ENCODE data around the gene TMEM235.

Gene TMEM235

DNA sequence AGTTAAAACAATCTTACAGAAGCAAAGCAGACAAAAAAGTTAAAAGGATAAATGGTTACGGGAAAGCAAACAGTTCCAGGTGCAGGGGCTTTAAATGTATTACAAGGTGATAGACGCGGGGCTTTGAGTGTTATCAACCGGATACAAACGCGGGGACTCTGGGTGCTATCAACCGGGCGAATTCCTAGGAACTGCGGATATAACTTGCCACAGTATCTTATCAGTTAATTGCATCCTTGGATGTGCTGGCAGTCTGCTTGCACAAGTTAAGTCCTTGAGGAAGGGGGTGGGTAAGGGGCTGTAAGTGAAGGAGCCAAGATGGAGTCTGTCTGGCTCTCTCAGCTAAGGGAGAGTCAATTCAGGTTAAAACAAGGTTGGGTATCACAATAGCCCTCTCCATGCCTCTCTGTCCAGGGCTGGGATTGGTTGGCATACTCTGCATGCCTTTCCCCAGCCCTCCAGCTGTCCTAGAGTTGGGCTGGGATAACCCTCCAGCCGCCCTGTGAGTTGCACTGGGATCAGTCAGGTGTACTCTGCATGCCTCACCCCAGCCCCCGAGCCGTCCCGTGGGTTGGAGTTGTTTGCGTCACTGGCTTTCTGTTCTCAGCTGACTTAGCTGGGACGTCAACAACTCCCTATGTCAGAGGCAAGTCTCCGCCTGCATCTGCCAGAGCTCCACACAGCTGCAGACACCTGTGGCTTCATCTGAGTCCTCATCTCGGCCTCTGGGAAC lies 40.9 kb downstream of the TMEM235 start:
- peak; percentile 88 for DNase-seq (ENCODE audit: low read depth)

DNA sequence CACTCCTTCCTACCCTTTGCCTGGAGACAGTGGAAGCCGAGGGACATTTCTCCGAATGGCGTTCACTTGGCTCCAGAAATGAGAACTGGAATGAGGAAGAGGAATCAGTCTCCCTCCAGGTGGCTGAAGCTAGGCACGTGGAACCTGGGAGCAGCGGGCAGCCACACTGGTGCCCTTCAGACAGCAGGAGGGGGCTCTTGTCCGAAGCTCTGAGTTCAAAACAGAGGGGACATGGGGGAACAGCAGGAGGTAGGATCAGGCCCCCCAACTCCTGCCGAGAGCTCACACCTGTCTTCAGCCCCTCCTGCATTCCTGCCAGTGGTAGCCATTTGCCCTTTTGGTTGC lies 41.5 kb downstream of the TMEM235 start:
- no peak for DNase-seq (ENCODE audit: low read depth)

DNA sequence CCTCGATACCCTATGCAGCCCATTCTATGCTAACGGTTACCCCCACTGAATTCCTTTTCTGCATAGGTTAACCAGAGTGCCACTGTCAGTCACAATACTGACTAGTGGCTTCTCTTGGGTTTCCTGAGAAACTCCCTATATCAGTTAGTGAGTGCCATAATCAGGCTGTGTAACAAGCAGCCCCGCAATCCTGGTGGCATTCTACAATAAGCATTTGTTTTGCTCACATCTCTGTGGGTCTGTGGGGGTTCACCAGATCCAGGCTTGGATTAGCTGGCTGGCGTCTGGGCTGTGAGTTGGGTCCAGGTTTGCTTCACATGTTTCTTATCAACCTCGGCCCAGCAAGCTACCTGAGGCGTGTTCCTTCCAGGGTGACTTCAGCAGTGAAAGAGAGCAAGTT lies 42.4 kb downstream of the TMEM235 start:
- no peak for DNase-seq (ENCODE audit: low read depth)

DNA sequence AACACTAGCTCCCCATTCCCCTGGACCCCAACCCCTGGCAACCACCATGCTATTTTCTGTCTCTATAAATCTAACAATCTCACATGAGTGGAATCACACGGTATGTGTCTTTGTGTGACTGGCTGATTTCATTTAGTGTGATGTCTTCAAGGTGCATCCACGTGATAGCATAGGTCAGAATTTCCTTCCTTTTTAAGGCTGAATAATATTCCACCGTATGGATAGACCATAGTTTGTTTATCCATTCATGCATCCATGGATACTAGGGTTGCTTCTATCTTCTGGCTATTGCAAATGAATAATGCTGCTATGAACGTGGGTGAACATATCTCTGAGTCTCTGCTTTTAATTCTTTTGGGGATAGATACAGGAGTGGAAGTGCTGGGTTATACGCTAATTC lies 43.9 kb downstream of the TMEM235 start:
- no peak for DNase-seq (ENCODE audit: low read depth)

DNA sequence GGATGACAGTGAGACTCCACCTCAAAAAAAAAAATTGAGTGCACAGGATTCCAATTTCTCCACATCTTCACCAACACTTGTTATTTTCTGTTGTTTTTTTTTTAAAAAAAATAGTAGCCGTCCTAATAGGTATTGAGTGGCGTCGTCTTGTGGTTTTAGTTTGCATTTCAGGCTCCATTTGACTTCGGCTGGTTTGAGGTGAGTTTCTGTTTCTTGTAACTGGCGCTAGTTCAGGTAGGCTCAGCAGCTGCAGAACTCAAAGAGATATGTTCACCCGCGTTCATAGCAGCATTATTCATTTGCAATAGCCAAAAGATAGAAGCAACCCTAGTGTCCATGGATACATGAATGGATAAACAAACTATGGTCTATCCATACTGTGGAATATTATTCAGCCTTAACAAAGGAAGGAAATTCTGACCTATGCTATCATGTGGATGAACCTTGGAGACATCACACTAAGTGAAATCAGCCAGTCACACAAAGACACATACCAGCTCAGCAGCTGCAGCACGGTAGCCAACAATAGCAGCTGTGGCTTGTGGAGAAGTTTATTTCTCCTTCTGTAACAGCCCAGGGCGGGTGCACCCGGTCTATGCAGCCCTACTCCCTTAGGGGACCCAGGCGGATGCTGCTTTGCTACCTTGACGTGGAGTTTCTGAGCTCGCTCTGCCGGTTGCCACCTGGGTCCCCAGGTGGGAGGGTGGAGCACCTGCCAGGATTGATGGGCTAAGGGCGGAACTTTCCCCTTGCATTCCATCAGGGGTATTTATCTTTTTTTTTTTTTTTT lies 44.9 kb downstream of the TMEM235 start:
- no peak for DNase-seq (ENCODE audit: low read depth)

DNA sequence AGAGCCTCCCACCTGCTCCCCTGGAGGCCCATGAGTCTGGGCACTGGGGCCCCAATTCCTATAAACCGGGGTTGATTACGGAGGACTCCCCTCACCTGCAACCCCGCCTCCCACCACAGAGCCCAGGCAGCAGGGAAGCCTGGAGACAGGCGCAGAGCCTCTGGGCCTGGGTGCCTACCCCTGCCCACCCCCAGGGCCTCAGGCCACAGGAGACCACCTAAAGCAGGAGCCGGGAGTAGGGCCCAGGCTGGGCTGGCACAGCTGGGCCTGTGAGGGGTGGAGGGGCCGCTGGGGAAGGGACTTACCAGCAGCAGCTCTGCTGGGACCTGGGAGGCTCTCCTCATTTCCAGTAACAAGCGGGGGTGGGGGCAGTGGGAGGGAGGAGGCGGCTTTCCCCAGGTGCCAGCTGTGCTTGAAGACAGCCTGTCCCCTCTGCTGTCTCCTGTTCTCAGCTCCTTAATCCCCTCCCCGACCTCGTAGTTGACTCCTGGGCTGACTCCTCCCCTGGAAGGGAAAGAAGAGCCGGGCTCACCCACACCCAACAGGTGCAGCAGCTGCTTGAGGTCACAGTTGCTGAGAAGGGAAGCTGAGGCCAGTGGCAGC lies 46.8 kb downstream of the TMEM235 start:
- no peak for DNase-seq (ENCODE audit: low read depth)

DNA sequence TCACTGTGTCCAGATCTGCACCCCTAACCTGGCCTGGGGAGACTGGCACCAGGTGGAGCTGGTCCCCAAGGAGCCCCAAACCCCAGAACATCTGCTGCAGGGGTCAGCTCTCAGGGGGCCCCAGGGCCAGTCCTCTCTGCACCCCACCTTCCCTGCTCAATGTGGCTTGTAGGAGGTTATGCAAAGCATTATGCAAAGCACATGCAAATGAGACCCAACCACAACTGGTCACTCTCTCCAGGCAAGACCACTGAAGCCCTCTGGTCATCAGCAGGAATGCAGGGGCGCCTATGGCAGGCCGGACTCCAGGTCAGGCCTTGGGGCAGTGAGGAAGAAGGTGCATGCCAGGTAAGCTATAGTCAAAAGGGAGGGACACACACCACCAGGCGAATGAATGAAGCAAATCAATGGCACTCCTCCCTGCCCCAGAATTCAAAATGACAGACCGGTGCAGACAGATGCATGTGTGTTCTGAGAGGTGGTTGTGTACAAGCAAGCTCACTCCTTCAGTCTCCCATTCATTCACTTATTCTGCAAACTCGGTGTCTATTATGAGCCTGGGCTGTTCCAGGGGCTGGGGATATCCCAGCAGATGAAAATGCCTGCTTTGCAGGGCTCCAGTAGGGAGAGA lies 48.0 kb downstream of the TMEM235 start:
- DNase-seq (ENCODE audit: low read depth), result no peak

DNA sequence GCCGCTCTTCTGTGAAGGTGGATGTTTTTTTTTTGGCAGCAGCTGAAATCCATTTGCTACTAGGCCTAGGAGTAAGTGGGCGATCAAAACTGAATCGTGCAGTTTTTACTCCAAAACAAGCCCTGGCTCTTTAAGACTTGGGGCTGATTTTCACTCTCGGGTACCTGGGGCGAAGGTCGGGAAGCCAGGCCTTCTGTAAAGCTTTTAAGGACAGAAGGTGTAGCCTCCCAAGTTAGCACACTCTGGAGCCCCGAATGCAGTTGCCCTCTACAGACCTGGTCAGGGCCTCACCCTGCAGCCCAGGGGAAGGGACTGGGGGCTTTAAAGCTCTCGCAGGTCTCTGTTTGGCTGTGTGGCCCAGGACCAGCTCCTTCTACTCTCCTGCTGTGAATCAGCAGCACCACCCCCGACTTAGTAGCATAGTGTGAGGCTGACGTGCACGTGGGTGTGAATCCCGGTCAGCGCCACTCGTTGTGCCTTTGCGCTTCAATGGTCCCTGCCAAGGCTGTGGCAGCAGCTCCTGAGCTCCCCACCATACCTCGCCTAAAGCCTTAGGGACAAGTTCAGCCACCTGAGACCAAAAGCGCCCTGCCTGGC lies 49.9 kb downstream of the TMEM235 start:
- DNase-seq (ENCODE audit: low read depth), result no peak

DNA sequence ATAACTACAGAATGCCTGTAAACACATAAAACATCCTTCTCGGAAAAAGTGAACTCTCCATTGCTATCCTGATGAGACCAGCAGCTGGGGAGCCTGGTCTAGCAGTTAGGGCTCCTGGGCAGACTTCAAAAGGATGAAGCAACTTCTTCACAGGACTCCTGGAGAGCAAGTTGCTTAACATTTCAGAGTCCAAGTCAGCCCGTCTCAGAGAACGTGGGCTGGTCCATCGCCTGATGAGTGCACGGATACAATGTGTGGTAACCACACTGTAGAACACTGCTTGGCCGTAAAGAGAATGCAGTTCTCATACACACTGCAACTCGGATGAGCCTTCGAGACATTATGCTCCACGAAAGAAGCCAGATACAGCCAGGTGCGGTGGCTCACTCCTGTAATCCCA lies 52.7 kb downstream of the TMEM235 start:
- DNase-seq (ENCODE audit: low read depth), result peak; percentile 95

DNA sequence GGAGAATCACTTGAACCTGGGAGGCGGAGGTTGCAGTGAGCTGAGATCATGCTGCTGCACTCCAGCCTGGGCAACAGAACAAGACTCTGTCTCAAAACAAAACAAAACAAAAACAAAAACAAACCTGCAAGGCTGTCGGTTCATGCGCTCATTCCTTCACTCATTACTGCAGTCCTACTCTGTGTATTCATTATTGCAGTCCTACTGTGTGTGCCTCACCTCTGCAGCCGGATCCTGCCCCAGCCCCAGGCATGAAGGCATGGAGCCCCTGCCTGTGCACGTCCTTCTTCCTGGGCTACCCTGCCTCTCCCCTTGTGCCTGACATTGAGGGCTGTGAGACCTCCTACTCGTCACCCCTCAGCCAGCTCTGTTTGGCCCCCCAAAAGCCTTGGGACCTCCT lies 57.6 kb downstream of the TMEM235 start:
- no peak for DNase-seq (ENCODE audit: low read depth)

DNA sequence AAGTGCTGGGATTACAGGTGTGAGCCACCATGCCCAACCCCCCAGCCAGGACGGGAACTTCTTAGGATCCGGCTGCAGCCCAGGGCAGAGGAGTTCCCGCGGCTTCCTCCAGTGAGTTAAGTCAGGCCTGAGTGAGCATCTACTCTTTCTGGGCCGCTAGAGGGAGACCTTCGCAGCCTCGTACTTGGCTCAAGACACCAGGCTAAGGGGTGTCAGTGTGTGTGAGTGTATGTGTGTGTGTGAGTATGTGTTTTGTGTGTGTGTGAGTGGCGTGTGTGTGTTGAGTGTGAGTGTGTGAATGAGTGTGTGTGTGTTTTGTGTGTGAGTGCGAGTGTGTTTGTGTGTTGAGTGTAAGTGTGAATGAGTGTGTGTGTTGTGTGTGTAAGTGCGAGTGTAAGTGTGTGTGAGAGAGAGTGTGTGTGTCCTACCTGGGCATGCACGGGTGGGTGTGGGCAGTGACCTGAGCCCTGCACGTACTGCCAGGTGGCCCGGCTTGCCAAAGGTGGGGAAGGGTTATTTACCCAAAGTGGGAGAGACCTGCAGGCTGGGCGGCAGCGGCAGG lies 58.5 kb downstream of the TMEM235 start:
- peak; percentile 91 for DNase-seq (ENCODE audit: low read depth)

Measured in iris pigment epithelial cell (primary cell).